Muscle of leg (tissue), 11 donors: ENCODE results near the gene RPTOR. TPM values are rescaled to one million over a fixed set of nuclear protein-coding genes. Genes with fewer than 3 reads are reported as not detected.

Experiments used
- DNase-seq: peaks from one replicate; pipeline ENCODE4 v3.0.0; 2013
- H3K27ac ChIP-seq: one replicate; pipeline ENCODE4 v1.5.1; 2013; ENCODE audit warnings: mild to moderate bottlenecking, low read length, control low read depth
- H3K27me3 ChIP-seq: one replicate; pipeline ENCODE4 v1.6.1; 2013; ENCODE audit warnings: low read length; ENCODE audit not compliant: control insufficient read depth, insufficient read depth
- H3K36me3 ChIP-seq: one replicate; pipeline ENCODE4 v1.6.1; 2013; ENCODE audit warnings: low read length; ENCODE audit not compliant: control insufficient read depth, insufficient read depth
- H3K4me1 ChIP-seq: one replicate; pipeline ENCODE4 v1.6.1; 2013; ENCODE audit warnings: low read length; ENCODE audit not compliant: control insufficient read depth, insufficient read depth
- H3K4me3 ChIP-seq: one replicate; pipeline ENCODE4 v1.5.1; 2013; ENCODE audit warnings: low read length, control low read depth
- H3K9me3 ChIP-seq: replicated peaks from 2 replicates; pipeline ENCODE4 v1.6.1; 2013; ENCODE audit warnings: low read depth, low read length; ENCODE audit not compliant: control insufficient read depth
- WGBS: methylation state at CpG from one replicate; pipeline ENCODE4 v1.1.5; 2013; ENCODE audit warnings: missing lambda C conversion rate; ENCODE audit not compliant: insufficient coverage; 5-methylcytosine and 5-hydroxymethylcytosine counted together
- polyA plus RNA-seq, 8 donors: library from polyadenylated mRNA; unstranded; fragments of 120-200 nt; gene quantifications; one replicate each; pipeline versions ENCODE4 v1.2.1 to v1.2.3, GENCODE V29; 2013; ENCODE audit warnings: inconsistent platforms in 1 of 8, low replicate concordance in 1 of 8; ENCODE audit not compliant: insufficient read length in 8 of 8, insufficient read depth in 1 of 8
- total RNA-seq: library from RNA; stranded (reverse); fragments of 120-200 nt; gene quantifications from one replicate; pipeline ENCODE4 v1.2.4, GENCODE V29; 2013

RPTOR gene
- total and polyA plus RNA-seq, 9 donors = 17.3 to 23.7 (median 20.0) TPM

DNA sequence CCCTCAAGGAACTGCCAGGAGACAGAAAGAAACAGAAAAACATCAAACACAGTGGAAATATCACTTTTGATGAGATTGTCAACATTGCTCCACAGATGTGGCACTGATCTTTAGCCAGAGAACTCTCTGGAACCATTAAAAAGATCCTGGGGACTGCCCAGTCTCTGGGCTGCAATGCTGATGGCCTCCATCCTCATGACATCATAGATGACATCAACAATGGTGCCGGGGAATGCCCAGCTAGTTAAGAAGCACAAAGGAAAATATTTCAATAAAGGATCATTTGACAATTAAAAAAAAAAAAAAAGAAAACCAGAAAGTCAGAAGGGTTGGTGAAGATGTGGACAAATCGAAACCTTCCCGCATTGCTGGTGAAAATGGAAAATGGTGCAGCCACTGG, 432.1 kb downstream of the RPTOR start:
- H3K27me3 ChIP-seq = peaks cover 8% of the 10 kb centered on the region
- H3K27ac ChIP-seq = no peak overlapping the region
- H3K9me3 ChIP-seq = peaks cover 2% of the 10 kb centered on the region
- H3K36me3 ChIP-seq = no peaks in the 10 kb centered on the region
- WGBS = no CpG with 5 or more reads among the region's 3 CpGs
- no peak overlapping the region for H3K4me3 ChIP-seq
- H3K4me1 ChIP-seq = peaks cover 31% of the 10 kb centered on the region
- DNase-seq = no peak

DNA sequence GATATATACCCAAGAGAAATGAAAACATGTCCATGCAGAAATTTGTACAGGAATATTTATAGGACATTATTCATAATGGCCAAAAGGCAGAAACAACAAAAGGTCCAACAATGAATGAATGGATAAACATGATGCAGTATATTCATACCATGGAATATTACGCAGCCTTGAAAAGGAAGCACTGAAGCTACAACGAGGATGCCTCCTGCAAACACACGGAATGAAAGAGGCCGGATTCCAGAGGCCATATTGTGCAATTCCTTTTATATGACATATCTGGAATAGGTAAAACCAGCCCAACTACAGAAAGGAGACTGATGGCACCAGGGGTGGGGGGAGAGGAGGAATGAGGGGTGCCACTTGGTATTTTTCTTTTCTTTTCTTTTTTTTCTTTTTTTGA, 432.5 kb downstream of the RPTOR start:
- Histone ChIP-seq H3K4me1 (peaks cover 27% of the 10 kb centered on the region), H3K4me3 (no peak overlapping the region), H3K9me3 (peaks cover 2% of the 10 kb centered on the region), H3K27me3 (peaks cover 7% of the 10 kb centered on the region), H3K27ac (no peak overlapping the region), H3K36me3 (no peaks in the 10 kb centered on the region)
- no CpG with 5 or more reads among the region's 4 CpGs for WGBS
- DNase-seq = no peak

DNA sequence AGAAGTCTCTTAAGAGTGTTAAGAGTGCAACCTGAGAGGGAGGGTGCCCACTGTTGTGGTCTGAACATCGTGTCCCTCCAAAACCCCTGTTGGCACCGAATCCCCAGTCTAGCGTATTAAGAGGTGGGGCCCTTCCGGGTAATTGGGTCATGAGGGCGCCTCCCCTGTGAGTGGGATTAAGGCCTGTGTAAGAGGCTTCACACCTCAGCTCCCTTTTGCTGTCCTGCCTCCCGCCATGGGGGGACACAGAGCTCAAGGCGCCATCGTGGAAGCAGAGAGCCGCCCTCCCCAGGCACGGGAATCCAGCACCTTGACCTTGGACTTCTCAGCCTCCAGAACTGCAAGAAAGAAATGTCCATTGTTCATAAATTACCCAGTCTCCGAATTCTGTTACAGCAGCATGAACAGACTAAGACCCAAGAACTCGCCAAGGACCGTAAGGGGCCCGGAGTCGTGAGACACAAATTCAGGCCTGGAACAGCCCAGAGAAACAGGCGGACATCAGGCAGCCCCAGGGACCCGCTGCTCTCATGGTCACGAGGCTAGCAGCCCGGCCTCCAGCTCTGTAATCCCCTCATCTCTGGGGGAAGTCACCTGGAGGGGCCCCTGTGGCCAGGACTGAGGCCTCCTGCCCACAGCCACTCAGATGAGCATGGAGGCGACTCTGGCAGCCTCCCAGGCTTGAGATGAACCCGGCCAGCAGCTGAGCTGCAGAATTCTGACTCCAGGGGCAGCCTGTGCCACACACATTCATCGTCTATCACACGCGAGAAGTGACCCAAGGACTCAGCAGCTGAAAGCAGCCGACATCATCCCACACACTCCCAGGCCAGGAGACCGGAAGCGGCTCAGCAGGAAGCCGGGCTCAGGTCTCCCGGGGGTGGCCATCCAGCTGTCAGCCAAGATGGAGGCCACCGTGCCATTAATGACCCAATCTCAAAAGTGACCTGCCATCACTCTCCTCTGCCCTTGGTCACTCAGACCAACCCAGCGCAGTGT, 434.2 kb downstream of the RPTOR start:
- Histone ChIP-seq H3K4me1 (peaks cover 24% of the 10 kb centered on the region), H3K9me3 (peaks cover 2% of the 10 kb centered on the region), H3K36me3 (no peaks in the 10 kb centered on the region), H3K27me3 (peaks cover 12% of the 10 kb centered on the region), H3K4me3 (no peak overlapping the region), H3K27ac (no peak overlapping the region)
- 52% methylated on average over 25 of the region's 31 CpGs for WGBS
- DNase-seq = no peak

DNA sequence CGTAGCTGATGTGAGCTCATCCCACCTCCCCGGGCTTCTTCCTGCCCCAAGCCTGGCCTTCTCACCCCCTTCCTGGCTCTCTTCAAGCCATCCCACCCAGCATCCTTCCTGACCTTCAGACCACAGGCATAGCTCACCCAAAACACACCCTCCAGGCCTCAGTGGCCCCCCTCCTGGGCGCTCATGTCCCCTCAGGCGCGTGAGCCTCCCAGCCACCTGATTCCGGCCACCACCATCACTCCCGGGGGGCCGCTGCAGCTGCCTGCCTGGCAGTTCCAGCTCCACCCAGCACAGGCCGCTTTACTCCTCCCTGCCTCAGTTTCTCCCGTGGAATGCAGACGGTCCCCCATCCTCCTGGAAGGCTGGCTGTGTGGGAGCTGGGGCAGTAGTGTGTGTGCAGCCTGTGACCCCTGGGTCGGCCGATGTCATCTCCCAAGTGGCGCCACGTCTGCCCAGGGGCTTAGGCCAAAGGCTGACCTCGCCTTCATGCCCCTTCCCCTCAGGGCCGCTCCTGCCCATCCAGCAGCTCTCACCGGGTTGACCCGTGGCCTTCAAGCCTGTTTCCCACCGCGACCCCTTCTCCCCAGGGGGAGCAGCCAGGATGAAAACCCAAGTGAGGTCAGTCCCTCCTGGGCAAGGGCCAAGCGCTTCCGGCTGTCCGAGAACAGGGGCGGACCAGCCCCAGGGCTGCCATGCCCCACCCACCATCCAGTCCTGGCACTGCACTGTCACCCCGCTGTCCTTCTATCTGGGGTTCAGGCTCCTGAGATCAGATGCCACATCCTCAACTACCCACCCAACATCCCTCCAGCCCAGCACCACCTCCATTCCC, 435.1 kb downstream of the RPTOR start:
- no peak for DNase-seq
- peaks cover 27% of the 10 kb centered on the region for H3K4me1 ChIP-seq
- no peaks in the 10 kb centered on the region for H3K36me3 ChIP-seq
- H3K4me3 ChIP-seq = no peak overlapping the region
- H3K27ac ChIP-seq = no peak overlapping the region
- H3K9me3 ChIP-seq = peaks cover 2% of the 10 kb centered on the region
- H3K27me3 ChIP-seq = peaks cover 12% of the 10 kb centered on the region
- 71% methylated on average over 21 of the region's 26 CpGs for WGBS

DNA sequence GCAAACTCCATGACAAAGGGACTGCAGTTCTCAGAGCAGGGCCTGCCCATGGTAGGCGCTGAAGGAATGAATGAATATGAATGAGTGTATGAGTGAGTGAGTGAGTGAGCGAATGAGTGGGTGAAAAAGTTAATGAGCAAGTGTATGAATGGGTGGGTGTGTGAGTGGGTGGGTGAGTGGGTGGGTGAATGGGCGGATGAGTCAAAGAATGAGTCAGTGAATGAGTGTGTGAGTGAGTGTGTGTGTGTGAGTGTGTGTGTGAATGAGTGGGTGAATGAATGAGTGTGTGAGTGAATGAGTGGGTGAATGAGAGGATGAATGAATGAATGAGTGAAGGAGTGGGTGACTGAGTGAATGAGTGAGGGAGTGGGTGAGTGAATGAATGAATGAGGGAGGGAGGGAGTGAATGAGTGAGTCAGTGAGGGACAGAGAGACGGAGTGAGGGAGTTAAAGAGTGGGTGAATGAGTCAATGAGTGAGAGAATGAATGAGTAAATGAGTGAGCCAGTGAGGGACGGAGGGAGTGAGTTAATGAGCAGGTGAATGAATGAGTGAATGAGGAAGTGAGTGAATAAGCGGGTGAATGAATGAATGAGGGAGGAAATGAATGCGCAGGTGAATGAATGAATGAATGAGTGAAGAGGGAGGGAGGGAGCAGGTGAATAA, 435.9 kb downstream of the RPTOR start:
- Histone ChIP-seq H3K27ac (no peak overlapping the region), H3K4me3 (no peak overlapping the region), H3K36me3 (no peaks in the 10 kb centered on the region), H3K9me3 (peaks cover 2% of the 10 kb centered on the region), H3K4me1 (peaks cover 30% of the 10 kb centered on the region), H3K27me3 (peaks cover 12% of the 10 kb centered on the region)
- no peak for DNase-seq
- 56% methylated on average over 7 of the region's 7 CpGs for WGBS

DNA sequence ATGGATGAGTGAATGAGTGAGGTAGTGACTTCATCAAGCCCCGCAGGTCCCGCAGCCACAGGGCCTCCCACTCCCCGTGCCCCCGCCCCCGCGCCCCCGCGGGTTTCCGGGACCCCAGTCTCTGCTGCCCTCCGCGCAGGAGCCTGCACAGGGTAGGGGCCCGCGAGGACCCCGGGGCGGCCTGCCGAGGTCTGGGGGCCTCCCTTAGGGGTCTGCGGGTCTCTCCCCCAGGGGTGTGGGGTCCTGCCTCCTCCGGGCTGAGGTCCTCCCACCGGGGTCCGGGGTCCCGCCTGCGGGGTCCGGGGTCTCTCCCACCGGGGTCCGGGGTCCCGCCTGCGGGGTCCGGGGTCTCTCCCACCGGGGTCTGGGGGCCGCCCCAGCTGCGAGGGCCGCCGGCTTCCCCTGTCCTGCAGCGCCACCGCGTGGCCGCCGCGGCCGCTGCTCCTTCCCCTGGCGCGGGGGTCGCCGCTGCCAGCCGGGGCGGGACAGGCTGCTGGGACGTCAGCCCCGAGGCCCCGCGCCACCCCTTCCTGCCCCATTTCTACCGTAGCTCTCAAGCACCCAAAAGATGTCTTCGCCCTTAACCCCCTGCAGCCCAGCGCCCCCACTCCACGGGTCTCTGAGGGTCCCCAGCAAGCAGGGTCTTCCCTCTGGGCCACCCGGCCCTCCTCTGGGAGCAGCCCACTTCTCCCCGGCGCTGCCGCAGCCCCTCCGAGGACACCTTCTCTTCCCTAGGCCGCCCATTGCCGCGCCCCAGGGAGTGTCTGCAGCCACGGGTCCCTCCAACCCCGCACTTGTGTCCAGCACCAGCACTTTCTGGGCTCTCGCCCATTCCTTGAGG, 436.6 kb downstream of the RPTOR start:
- H3K4me3 ChIP-seq = no peak overlapping the region

DNA sequence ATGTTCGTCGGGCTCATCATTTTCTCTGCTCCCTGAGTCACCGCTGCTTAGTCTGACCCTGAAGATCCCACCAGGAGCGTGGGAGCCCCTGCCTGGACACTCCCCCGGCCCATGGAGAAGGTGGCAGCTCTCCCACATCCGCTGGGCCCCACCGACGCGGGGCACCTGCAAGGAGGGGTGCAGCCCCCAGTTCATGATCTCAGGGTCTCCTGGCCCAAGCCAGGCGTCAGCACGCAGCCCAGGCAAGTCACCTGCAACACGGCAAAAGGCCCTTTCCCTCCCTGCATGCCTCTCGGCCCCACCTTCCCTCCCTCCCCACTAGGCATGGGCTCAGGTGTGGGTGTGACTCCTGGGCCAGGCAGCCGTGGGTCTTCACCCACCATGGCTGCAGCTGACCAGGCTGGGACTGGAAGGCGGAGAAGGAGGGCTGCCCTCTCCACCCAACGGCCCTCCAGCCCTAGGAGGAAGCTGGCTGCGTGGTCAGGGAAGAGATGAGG, 437.3 kb downstream of the RPTOR start:
- H3K27me3 ChIP-seq = peaks cover 12% of the 10 kb centered on the region
- H3K4me3 ChIP-seq = no peak overlapping the region
- no peak overlapping the region for H3K27ac ChIP-seq
- H3K36me3 ChIP-seq = no peaks in the 10 kb centered on the region
- 60% methylated on average over 14 of the region's 17 CpGs for WGBS
- DNase-seq = no peak
- peaks cover 2% of the 10 kb centered on the region for H3K9me3 ChIP-seq
- H3K4me1 ChIP-seq = peaks cover 30% of the 10 kb centered on the region

More for the DNA sequence above, 436.6 kb downstream of the RPTOR start:
- Histone ChIP-seq H3K9me3 (peaks cover 2% of the 10 kb centered on the region), H3K4me1 (peaks cover 30% of the 10 kb centered on the region), H3K27ac (no peak overlapping the region), H3K36me3 (no peaks in the 10 kb centered on the region), H3K27me3 (peaks cover 12% of the 10 kb centered on the region)
- no peak for DNase-seq
- WGBS = 4% methylated on average over 58 of the region's 65 CpGs

DNA sequence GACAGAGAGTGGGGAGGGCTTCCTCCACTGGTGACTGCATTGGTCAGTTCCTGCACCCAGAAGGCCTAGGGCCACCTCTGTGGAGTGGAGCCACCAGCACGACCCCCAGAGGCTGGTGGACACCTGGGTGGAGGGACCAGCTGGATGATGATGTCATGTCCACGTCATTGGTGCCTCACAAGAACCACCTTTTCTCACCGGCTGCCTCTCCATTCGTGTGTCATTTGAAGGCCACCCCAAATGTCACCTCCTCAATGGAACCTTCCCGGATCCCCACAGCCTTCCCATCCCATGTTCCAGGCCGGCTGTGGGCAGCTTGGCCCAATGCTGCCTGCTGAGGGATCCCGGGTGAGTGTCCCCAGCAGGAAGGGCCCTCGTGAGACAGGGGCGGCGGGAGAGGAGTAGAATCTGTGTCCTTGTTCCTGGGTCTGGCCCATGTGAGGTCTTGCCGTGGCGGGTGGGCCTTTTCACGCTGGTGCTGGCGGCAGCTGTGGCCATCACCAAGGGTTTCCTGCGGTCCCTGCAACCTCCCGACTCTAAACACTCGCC, 437.9 kb downstream of the RPTOR start:
- no peaks in the 10 kb centered on the region for H3K9me3 ChIP-seq
- peaks cover 12% of the 10 kb centered on the region for H3K27me3 ChIP-seq
- no peaks in the 10 kb centered on the region for H3K36me3 ChIP-seq
- no peak overlapping the region for H3K4me3 ChIP-seq
- H3K27ac ChIP-seq = no peak overlapping the region
- DNase-seq = no peak
- peaks cover 30% of the 10 kb centered on the region for H3K4me1 ChIP-seq
- WGBS = 75% methylated on average over 13 of the region's 17 CpGs

DNA sequence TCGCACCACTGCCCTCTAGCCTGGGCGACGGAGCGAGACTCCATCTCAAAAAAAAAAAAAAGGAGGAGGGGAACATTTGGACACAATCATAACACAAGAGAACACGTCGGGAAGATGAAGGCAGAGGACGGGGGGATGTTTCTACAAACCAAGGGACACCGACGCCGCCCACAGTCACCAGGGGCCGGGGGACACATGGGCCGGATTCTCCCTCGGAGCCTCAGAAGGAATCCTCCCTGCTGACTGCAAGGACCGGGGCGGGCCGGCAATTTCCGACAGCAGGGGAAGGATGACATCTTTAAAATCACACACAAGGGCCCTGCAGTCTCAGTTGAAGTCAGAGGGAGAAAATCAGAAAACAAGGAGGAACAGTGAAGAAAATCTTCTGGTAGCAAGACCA, 438.9 kb downstream of the RPTOR start:
- WGBS = 80% methylated on average over 8 of the region's 17 CpGs
- H3K4me1 ChIP-seq = peaks cover 31% of the 10 kb centered on the region
- no peaks in the 10 kb centered on the region for H3K9me3 ChIP-seq
- peaks cover 15% of the 10 kb centered on the region for H3K27me3 ChIP-seq
- H3K27ac ChIP-seq = no peak overlapping the region
- no peaks in the 10 kb centered on the region for H3K36me3 ChIP-seq
- no peak overlapping the region for H3K4me3 ChIP-seq
- DNase-seq = no peak
